H9 (cell line): ENCODE results near the gene DAPP1. TPM values are rescaled to one million over a fixed set of nuclear protein-coding genes. Genes with fewer than 3 reads are reported as not detected.

Experiments used
- DNase-seq: peaks from one replicate; pipeline ENCODE4 v3.0.0-alpha.2; 2017
- H2AFZ ChIP-seq: one replicate; pipeline ENCODE4 v1.6.1; 2013; ENCODE audit warnings: mild to moderate bottlenecking, low read length, control low read depth, moderate library complexity
- H2AK5ac ChIP-seq: 2 replicates; pipeline ENCODE4 v1.6.1; 2013; ENCODE audit warnings: low read length, control low read depth, mixed read lengths; ENCODE audit not compliant: insufficient read length
- H2BK120ac ChIP-seq: one replicate; pipeline ENCODE4 v1.6.1; 2013; ENCODE audit warnings: low read depth, mild to moderate bottlenecking, low read length, control low read depth, inconsistent platforms; ENCODE audit not compliant: poor library complexity, severe bottlenecking
- H2BK12ac ChIP-seq: 2 replicates; pipeline ENCODE4 v1.6.1; 2013; ENCODE audit warnings: low read length, control low read depth, mixed read lengths, low read depth; ENCODE audit not compliant: insufficient read length
- H2BK15ac ChIP-seq: 2 replicates; pipeline ENCODE4 v1.6.1; 2013; ENCODE audit warnings: low read depth, low read length, control low read depth
- H2BK20ac ChIP-seq: one replicate; pipeline ENCODE4 v1.6.1; 2013; ENCODE audit warnings: low read depth, mild to moderate bottlenecking, low read length, control low read depth, inconsistent platforms; ENCODE audit not compliant: poor library complexity, severe bottlenecking
- H2BK5ac ChIP-seq: 2 replicates; pipeline ENCODE4 v1.6.1; 2013; ENCODE audit warnings: low read length, control low read depth, mixed read lengths; ENCODE audit not compliant: insufficient read length
- H3K14ac ChIP-seq: 2 replicates; pipeline ENCODE4 v1.6.1; 2013; ENCODE audit warnings: low read length, control low read depth; ENCODE audit not compliant: insufficient read depth
- H3K18ac ChIP-seq: 2 replicates; pipeline ENCODE4 v1.6.1; 2013; ENCODE audit warnings: low read depth, mild to moderate bottlenecking, mixed read lengths, low read length, control low read depth; ENCODE audit not compliant: insufficient read length
- H3K23ac ChIP-seq: 2 replicates; pipeline ENCODE4 v1.6.1; 2013; ENCODE audit warnings: low read length, control low read depth, mixed read lengths, low read depth; ENCODE audit not compliant: insufficient read length
- H3K23me2 ChIP-seq: 2 replicates; pipeline ENCODE4 v1.6.1; 2013; ENCODE audit warnings: low read depth, mild to moderate bottlenecking, mixed read lengths, low read length, control low read depth; ENCODE audit not compliant: insufficient read length, poor library complexity, severe bottlenecking
- H3K27ac ChIP-seq: 2 replicates; pipeline ENCODE4 v1.5.1; 2013; ENCODE audit warnings: low read length, control low read depth, mixed read lengths, low read depth; ENCODE audit not compliant: insufficient read length
- H3K27me3 ChIP-seq: 2 replicates; pipeline ENCODE4 v1.6.1; 2013; ENCODE audit warnings: low read length, control low read depth, inconsistent platforms; ENCODE audit not compliant: insufficient read depth
- H3K4ac ChIP-seq: 2 replicates; pipeline ENCODE4 v1.6.1; 2013; ENCODE audit warnings: low read depth, mild to moderate bottlenecking, control low read depth, inconsistent platforms, low read length, moderate library complexity
- H3K4me1 ChIP-seq: 2 replicates; pipeline ENCODE4 v1.6.1; 2013; ENCODE audit warnings: low read length, control low read depth, inconsistent platforms; ENCODE audit not compliant: insufficient read depth
- H3K4me2 ChIP-seq: 2 replicates; pipeline ENCODE4 v1.6.1; 2013; ENCODE audit warnings: low read length, control low read depth, mixed read lengths; ENCODE audit not compliant: insufficient read length, insufficient read depth
- H3K56ac ChIP-seq: 2 replicates; pipeline ENCODE4 v1.6.1; 2013; ENCODE audit warnings: low read depth, mild to moderate bottlenecking, mixed read lengths, low read length, control low read depth; ENCODE audit not compliant: insufficient read length
- H3K79me1 ChIP-seq: 2 replicates; pipeline ENCODE4 v1.6.1; 2013; ENCODE audit warnings: low read depth, mild to moderate bottlenecking, moderate library complexity, low read length, control low read depth, inconsistent platforms; ENCODE audit not compliant: insufficient read depth, poor library complexity, severe bottlenecking
- H3K79me2 ChIP-seq: 2 replicates; pipeline ENCODE4 v1.6.1; 2013; ENCODE audit warnings: low read length, control low read depth, inconsistent platforms; ENCODE audit not compliant: insufficient read depth
- H3K9ac ChIP-seq: 2 replicates; pipeline ENCODE4 v1.6.1; 2013; ENCODE audit warnings: low read length, control low read depth, mixed read lengths; ENCODE audit not compliant: insufficient read length; ENCODE audit errors: extremely low read depth
- H3K9me3 ChIP-seq: one replicate; pipeline ENCODE4 v1.6.1; 2013; ENCODE audit warnings: low read depth, low read length, inconsistent platforms; ENCODE audit not compliant: control insufficient read depth
- H3T11ph ChIP-seq: one replicate; pipeline ENCODE4 v1.6.1; 2013; ENCODE audit warnings: mild to moderate bottlenecking, low read length, control low read depth, inconsistent platforms
- H4K20me1 ChIP-seq: one replicate; pipeline ENCODE4 v1.6.1; 2013; ENCODE audit not compliant: control insufficient read depth, insufficient read length, insufficient read depth
- H4K5ac ChIP-seq: 2 replicates; pipeline ENCODE4 v1.6.1; 2013; ENCODE audit warnings: low read depth, mild to moderate bottlenecking, mixed read lengths, low read length, control low read depth; ENCODE audit not compliant: insufficient read length
- H4K8ac ChIP-seq: replicated peaks from 2 replicates; pipeline ENCODE4 v1.6.1; 2013; ENCODE audit warnings: low read length, control low read depth, mixed read lengths, low read depth; ENCODE audit not compliant: insufficient read length
- H4K91ac ChIP-seq: 2 replicates; pipeline ENCODE4 v1.6.1; 2013; ENCODE audit warnings: low read depth, mild to moderate bottlenecking, moderate library complexity, mixed read lengths, low read length, control low read depth; ENCODE audit not compliant: insufficient read length
- H3K27ac Mint-ChIP-seq, 3 experiments: 2 replicates in 2 of 3; 3 replicates in 1 of 3; pipeline ENCODE4 v1.8.0; 2020 to 2021; ENCODE audit warnings: mixed read lengths in 3 of 3, mild to moderate bottlenecking in 1 of 3, moderate library complexity in 1 of 3
- H3K27me3 Mint-ChIP-seq: 2 replicates; pipeline ENCODE4 v1.8.0; 2021; ENCODE audit warnings: low read depth, mild to moderate bottlenecking, moderate library complexity, mixed read lengths
- H3K36me3 Mint-ChIP-seq, 3 experiments: 2 replicates in 2 of 3; 3 replicates in 1 of 3; pipeline ENCODE4 v1.8.0; 2020 to 2021; ENCODE audit warnings: low read depth in 3 of 3, mixed read lengths in 3 of 3; ENCODE audit not compliant: insufficient read depth in 1 of 3
- H3K4me1 Mint-ChIP-seq, 2 experiments: 2 replicates each; pipeline ENCODE4 v1.8.0; 2020; ENCODE audit warnings: mixed read lengths in 2 of 2
- H3K4me3 Mint-ChIP-seq, 2 experiments: 2 replicates in 1 of 2; 3 replicates in 1 of 2; pipeline ENCODE4 v1.8.0; 2020 to 2021; ENCODE audit warnings: mild to moderate bottlenecking in 2 of 2, mixed read lengths in 2 of 2, moderate library complexity in 1 of 2
- H3K9me3 Mint-ChIP-seq, 2 experiments: 2 replicates in 1 of 2; 3 replicates in 1 of 2; pipeline ENCODE4 v1.8.0; 2020; ENCODE audit warnings: mild to moderate bottlenecking in 2 of 2, mixed read lengths in 2 of 2, moderate library complexity in 1 of 2
- CTCF ChIP-seq: fragments of 200-600 bp; sonication (generic); conservative IDR thresholded peaks from 3 replicates; pipeline ENCODE4 v1.8.0; 2021; ENCODE audit warnings: antibody characterized with exemption, mild to moderate bottlenecking
- WGBS: extraction: QIAGEN DNeasy Blood & Tissue Kit; methylation state at CpG from one replicate; pipeline ENCODE4 v1.1.7; 2013; ENCODE audit warnings: missing lambda C conversion rate, low lambda C conversion rate, mixed read lengths; ENCODE audit not compliant: insufficient read length; ENCODE audit errors: extremely low coverage; 5-methylcytosine and 5-hydroxymethylcytosine counted together
- total RNA-seq: library from RNA; stranded (reverse); gene quantifications from 2 replicates; pipeline ENCODE4 v1.2.1, GENCODE V29; 2021

Gene DAPP1
- total RNA-seq, 1 experiment from 2014 or later: not detected

- WGBS: no CpG with 5 or more reads among the region's 1 CpG
- no peak overlapping the region for H3K4me3 Mint-ChIP-seq
Measured at GRCh38 chr4:99811117-99811516, 5.5 kb upstream of the DAPP1 start.

More at GRCh38 chr4:99811117-99811516, 5.5 kb upstream of the DAPP1 start:
- no peaks in the 10 kb centered on the region for H3K36me3 Mint-ChIP-seq
- no peaks in the 10 kb centered on the region for H3K23me2 ChIP-seq
- H3K4me1 ChIP-seq: no peaks in the 10 kb centered on the region; the same call in 1 of the 2 replicates
- no peak for DNase-seq
- H3K4me1 Mint-ChIP-seq: peaks cover 3 to 11% of the 10 kb centered on the region in 2 experiments
- no peak overlapping the region for H3T11ph ChIP-seq
- no peak overlapping the region for H3K18ac ChIP-seq
- no peak overlapping the region for H2BK120ac ChIP-seq
- no peaks in the 10 kb centered on the region for H3K27me3 ChIP-seq
- H2BK20ac ChIP-seq: no peak overlapping the region
- no peak overlapping the region for H4K8ac ChIP-seq
- H4K20me1 ChIP-seq: no peaks in the 10 kb centered on the region
- H3K27ac Mint-ChIP-seq: no peak overlapping the region
- no peak for TF ChIP-seq CTCF
- no peaks in the 10 kb centered on the region for H3K9me3 Mint-ChIP-seq
- no peaks in the 10 kb centered on the region for H3K27me3 Mint-ChIP-seq
- H3K9me3 ChIP-seq: no peaks in the 10 kb centered on the region
- H3K27ac ChIP-seq: no peak overlapping the region
- H2BK12ac ChIP-seq: no peak overlapping the region
- no peak overlapping the region for H3K4me2 ChIP-seq
- no peak overlapping the region for H3K56ac ChIP-seq
- no peak overlapping the region for H2AK5ac ChIP-seq
- H3K79me2 ChIP-seq: no peaks in the 10 kb centered on the region
- no peak overlapping the region for H2BK15ac ChIP-seq
- no peaks in the 10 kb centered on the region for H3K79me1 ChIP-seq
- no peak overlapping the region for H3K14ac ChIP-seq
- no peak overlapping the region for H3K23ac ChIP-seq
- H2AFZ ChIP-seq: no peak overlapping the region
- H2BK5ac ChIP-seq: no peak overlapping the region
- no peak overlapping the region for H4K5ac ChIP-seq
- H3K4ac ChIP-seq: no peak overlapping the region
- no peak overlapping the region for H4K91ac ChIP-seq
- no peak overlapping the region for H3K9ac ChIP-seq
